HEK293 (cell line): Measurements from ENCODE around the gene CYBRD1.

ENCODE experiments used
- GLIS1 ChIP-seq: fragments of 450-650 bp; formaldehyde crosslinking; IDR thresholded peaks from 2 replicates; pipeline ENCODE4 v1.5.1; 2016; ENCODE audit warnings: missing biosample characterization, missing genetic modification characterization
- INSM2 ChIP-seq: fragments of 450-650 bp; formaldehyde crosslinking; IDR thresholded peaks from 2 replicates; pipeline ENCODE4 v1.5.1; 2016; ENCODE audit warnings: missing biosample characterization, missing genetic modification characterization
- REPIN1 ChIP-seq: fragments of 450-650 bp; formaldehyde crosslinking; IDR thresholded peaks from 2 replicates; pipeline ENCODE4 v1.5.1; 2017; ENCODE audit warnings: missing biosample characterization, missing genetic modification characterization, low read depth
- REST ChIP-seq: fragments of 450-650 bp; formaldehyde crosslinking; IDR thresholded peaks from 2 replicates; pipeline ENCODE4 v1.5.1; 2016; ENCODE audit warnings: missing biosample characterization, missing genetic modification characterization
- SALL2 ChIP-seq: fragments of 450-650 bp; formaldehyde crosslinking; IDR thresholded peaks from 2 replicates; pipeline ENCODE4 v1.5.0; 2017; ENCODE audit warnings: missing biosample characterization, mild to moderate bottlenecking, missing genetic modification characterization, borderline replicate concordance
- SCRT1 ChIP-seq: fragments of 450-650 bp; formaldehyde crosslinking; IDR thresholded peaks from 2 replicates; pipeline ENCODE4 v1.5.1; 2016; ENCODE audit warnings: missing biosample characterization, missing genetic modification characterization, borderline replicate concordance
- SP7 ChIP-seq: fragments of 450-650 bp; formaldehyde crosslinking; IDR thresholded peaks from 2 replicates; pipeline ENCODE4 v1.5.1; 2016; ENCODE audit warnings: missing biosample characterization, missing genetic modification characterization
- TRIM28 ChIP-seq: IDR thresholded peaks from 2 replicates; pipeline ENCODE4 v1.6.1; 2011; ENCODE audit warnings: low read length, control low read depth, borderline replicate concordance
- ZBTB17 ChIP-seq: fragments of 450-650 bp; formaldehyde crosslinking; IDR thresholded peaks from 2 replicates; pipeline ENCODE4 v1.5.1; 2016; ENCODE audit warnings: missing biosample characterization, missing genetic modification characterization
- ZBTB49 ChIP-seq: fragments of 450-650 bp; formaldehyde crosslinking; IDR thresholded peaks from 2 replicates; pipeline ENCODE4 v1.5.1; 2016; ENCODE audit warnings: missing biosample characterization, missing genetic modification characterization, low read depth
- ZBTB6 ChIP-seq: fragments of 450-650 bp; formaldehyde crosslinking; IDR thresholded peaks from 2 replicates; pipeline ENCODE4 v1.5.1; 2017; ENCODE audit warnings: missing biosample characterization, missing genetic modification characterization
- ZFP41 ChIP-seq: fragments of 450-650 bp; formaldehyde crosslinking; IDR thresholded peaks from 2 replicates; pipeline ENCODE4 v1.5.1; 2016; ENCODE audit warnings: missing biosample characterization, missing genetic modification characterization, borderline replicate concordance
- ZNF112 ChIP-seq: fragments of 450-650 bp; formaldehyde crosslinking; IDR thresholded peaks from 2 replicates; pipeline ENCODE4 v1.5.0; 2017; ENCODE audit warnings: missing biosample characterization, missing genetic modification characterization
- ZNF146 ChIP-seq: fragments of 450-650 bp; formaldehyde crosslinking; IDR thresholded peaks from 2 replicates; pipeline ENCODE4 v1.5.1; 2016; ENCODE audit warnings: missing biosample characterization, missing genetic modification characterization
- ZNF16 ChIP-seq: fragments of 450-650 bp; formaldehyde crosslinking; IDR thresholded peaks from 2 replicates; pipeline ENCODE4 v1.5.1; 2016; ENCODE audit warnings: low read depth, missing biosample characterization, missing genetic modification characterization
- ZNF174 ChIP-seq: fragments of 450-650 bp; formaldehyde crosslinking; IDR thresholded peaks from 2 replicates; pipeline ENCODE4 v1.5.0; 2017; ENCODE audit warnings: missing biosample characterization, mild to moderate bottlenecking, missing genetic modification characterization
- ZNF223 ChIP-seq: fragments of 450-650 bp; formaldehyde crosslinking; IDR thresholded peaks from 2 replicates; pipeline ENCODE4 v1.5.1; 2016; ENCODE audit warnings: missing biosample characterization, missing genetic modification characterization
- ZNF23 ChIP-seq: fragments of 450-650 bp; formaldehyde crosslinking; IDR thresholded peaks from 2 replicates; pipeline ENCODE4 v1.5.1; 2016; ENCODE audit warnings: missing biosample characterization, missing genetic modification characterization, borderline replicate concordance
- ZNF266 ChIP-seq: fragments of 450-650 bp; formaldehyde crosslinking; IDR thresholded peaks from 2 replicates; pipeline ENCODE4 v1.5.1; 2016; ENCODE audit warnings: missing biosample characterization, missing genetic modification characterization, low read depth
- ZNF37A ChIP-seq: fragments of 450-650 bp; IDR thresholded peaks from 2 replicates; pipeline ENCODE4 v1.5.1; 2018; ENCODE audit warnings: missing biosample characterization, missing genetic modification characterization
- ZNF416 ChIP-seq: fragments of 450-650 bp; formaldehyde crosslinking; IDR thresholded peaks from 2 replicates; pipeline ENCODE4 v1.5.1; 2016; ENCODE audit warnings: missing biosample characterization, missing genetic modification characterization
- ZNF514 ChIP-seq: fragments of 450-650 bp; formaldehyde crosslinking; IDR thresholded peaks from 2 replicates; pipeline ENCODE4 v1.5.1; 2016; ENCODE audit warnings: missing biosample characterization, missing genetic modification characterization
- ZNF560 ChIP-seq: fragments of 450-650 bp; formaldehyde crosslinking; IDR thresholded peaks from 2 replicates; pipeline ENCODE4 v1.5.1; 2017; ENCODE audit warnings: missing biosample characterization, missing genetic modification characterization, borderline replicate concordance
- ZNF561 ChIP-seq: fragments of 450-650 bp; IDR thresholded peaks from 2 replicates; pipeline ENCODE4 v1.5.1; 2018; ENCODE audit warnings: missing biosample characterization, missing genetic modification characterization, borderline replicate concordance
- ZNF585B ChIP-seq: fragments of 450-650 bp; formaldehyde crosslinking; IDR thresholded peaks from 2 replicates; pipeline ENCODE4 v1.5.1; 2016; ENCODE audit warnings: missing biosample characterization, missing genetic modification characterization
- ZNF621 ChIP-seq: fragments of 450-650 bp; formaldehyde crosslinking; IDR thresholded peaks from 2 replicates; pipeline ENCODE4 v1.5.1; 2017; ENCODE audit warnings: missing biosample characterization, missing genetic modification characterization
- ZNF677 ChIP-seq: fragments of 450-650 bp; IDR thresholded peaks from 2 replicates; pipeline ENCODE4 v1.5.0; 2018; ENCODE audit warnings: missing biosample characterization, mild to moderate bottlenecking, missing genetic modification characterization, moderate library complexity
- ZNF792 ChIP-seq: fragments of 450-650 bp; formaldehyde crosslinking; IDR thresholded peaks from 2 replicates; pipeline ENCODE4 v1.5.1; 2016; ENCODE audit warnings: missing biosample characterization, missing genetic modification characterization
- ZSCAN23 ChIP-seq: fragments of 450-650 bp; formaldehyde crosslinking; IDR thresholded peaks from 2 replicates; pipeline ENCODE4 v1.5.1; 2016; ENCODE audit warnings: missing biosample characterization, missing genetic modification characterization
- ZXDB ChIP-seq: fragments of 450-650 bp; formaldehyde crosslinking; IDR thresholded peaks from 2 replicates; pipeline ENCODE4 v1.5.1; 2016; ENCODE audit warnings: missing biosample characterization, missing genetic modification characterization
- TF ChIP-seq, protein P1 (sequence below): fragments of 450-650 bp; formaldehyde crosslinking; IDR thresholded peaks from 2 replicates; pipeline ENCODE4 v1.5.1; 2016; ENCODE audit warnings: missing biosample characterization, missing genetic modification characterization

CYBRD1 gene

GRCh38 chr2:171523088-171524017 is 1.1 kb downstream of the CYBRD1 start (continued):
- TF ChIP-seq REST (tag by site-specific recombination) = no peak
- TF ChIP-seq ZNF621 = no peak
- TF ChIP-seq SALL2 = no peak
- no peak for TF ChIP-seq ZNF416 (tag by site-specific recombination)
- no peak for TF ChIP-seq ZNF146 (tag by site-specific recombination)
- no peak for TF ChIP-seq REPIN1 (tag by site-specific recombination)
- TF ChIP-seq ZNF266 (tag by site-specific recombination) = no peak
- TF ChIP-seq ZNF16 = no peak
- TF ChIP-seq GLIS1 = no peak; the same call in 1 of the 2 replicates
- TF ChIP-seq, protein P1, sequence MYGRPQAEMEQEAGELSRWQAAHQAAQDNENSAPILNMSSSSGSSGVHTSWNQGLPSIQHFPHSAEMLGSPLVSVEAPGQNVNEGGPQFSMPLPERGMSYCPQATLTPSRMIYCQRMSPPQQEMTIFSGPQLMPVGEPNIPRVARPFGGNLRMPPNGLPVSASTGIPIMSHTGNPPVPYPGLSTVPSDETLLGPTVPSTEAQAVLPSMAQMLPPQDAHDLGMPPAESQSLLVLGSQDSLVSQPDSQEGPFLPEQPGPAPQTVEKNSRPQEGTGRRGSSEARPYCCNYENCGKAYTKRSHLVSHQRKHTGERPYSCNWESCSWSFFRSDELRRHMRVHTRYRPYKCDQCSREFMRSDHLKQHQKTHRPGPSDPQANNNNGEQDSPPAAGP (tag by site-specific recombination) = no peak
- 0 out of 2 replicates have a peak, but pooled peaks have one; percentile 48 for TF ChIP-seq ZNF561
- peak; percentile 31; the same call in 1 of the 2 replicates for TF ChIP-seq SP7
- no peak for TF ChIP-seq ZFP41
- no peak for TF ChIP-seq ZNF112 (tag by site-specific recombination)
- peak; percentile 17; the same call in 1 of the 2 replicates for TF ChIP-seq ZBTB17 (tag by site-specific recombination)
- peak; percentile 83 for TF ChIP-seq ZBTB6 (tag by site-specific recombination)
- no peak for TF ChIP-seq SCRT1
- no peak for TF ChIP-seq ZNF174
- no peak for TF ChIP-seq ZNF514 (tag by site-specific recombination)
- TF ChIP-seq ZSCAN23 (tag by site-specific recombination) = no peak
- no peak for TF ChIP-seq TRIM28
- TF ChIP-seq ZXDB (tag by site-specific recombination) = peak; percentile 36; the same call in 1 of the 2 replicates
- TF ChIP-seq ZNF677 (tag by site-specific recombination) = no peak
- no peak for TF ChIP-seq ZNF560
- TF ChIP-seq ZBTB49 (tag by site-specific recombination) = no peak
- TF ChIP-seq INSM2 (tag by site-specific recombination) = no peak
- TF ChIP-seq ZNF792 (tag by site-specific recombination) = no peak
- TF ChIP-seq ZNF585B = no peak
- TF ChIP-seq ZNF223 (tag by site-specific recombination) = no peak
- no peak for TF ChIP-seq ZNF23
- no peak for TF ChIP-seq ZNF37A (tag by site-specific recombination)
